PC-9 (cell line): ENCODE measurements around the gene ETS1. TPM values are rescaled to one million over a fixed set of nuclear protein-coding genes. Genes with fewer than 3 reads are reported as not detected.

ENCODE experiments used
- BruUV-seq: library from RNA; stranded (reverse); fragments of 400-500 nt; replicated peaks from 2 replicates; lab custom pipeline; 2021; lab: Mats Ljungman, UMichigan
- CTCF ChIA-PET: fragments of 300-600 bp; sonication (Branson Sonifier 250); formaldehyde crosslinking; loops from one replicate; lab custom pipeline; 2022; ENCODE audit warnings: antibody characterized with exemption; lab: Charles Lee
- POLR2A ChIA-PET: fragments of 300-600 bp; sonication (Branson Sonifier 250); formaldehyde crosslinking; loops from one replicate; lab custom pipeline; 2022; ENCODE audit warnings: antibody characterized with exemption; ENCODE audit not compliant: unreplicated experiment; lab: Charles Lee
- DNase-seq, 2 experiments: peaks; one replicate each; pipeline versions ENCODE4 v3.0.0 to v3.0.0-alpha.2; 2015 to 2022; ENCODE audit warnings: mixed read lengths in 1 of 2
- H2AFZ ChIP-seq: fragments of 200-600 bp; sonication (generic); 2 replicates; pipeline ENCODE4 v1.8.1; 2017; ENCODE audit warnings: antibody characterized with exemption
- H3F3A ChIP-seq: fragments of 200-600 bp; sonication (generic); 2 replicates; pipeline ENCODE4 v1.8.1; 2017; ENCODE audit warnings: antibody characterized with exemption, mild to moderate bottlenecking, low read depth; ENCODE audit not compliant: insufficient read depth
- H3K27ac ChIP-seq: fragments of 200-600 bp; sonication (generic); 2 replicates; pipeline ENCODE4 v1.6.1; 2016; ENCODE audit warnings: mixed run types
- H3K27me3 ChIP-seq: fragments of 200-600 bp; sonication (generic); 2 replicates; pipeline ENCODE4 v1.6.1; 2016; ENCODE audit warnings: low read depth, mixed run types; ENCODE audit not compliant: insufficient read depth
- H3K36me3 ChIP-seq: fragments of 200-600 bp; sonication (generic); 2 replicates; pipeline ENCODE4 v1.6.1; 2016; ENCODE audit warnings: low read depth, mixed run types
- H3K4me1 ChIP-seq: fragments of 200-600 bp; sonication (generic); replicated peaks from 2 replicates; pipeline ENCODE4 v1.6.1; 2016; ENCODE audit warnings: mixed run types; ENCODE audit not compliant: insufficient read depth
- H3K4me2 ChIP-seq: fragments of 200-600 bp; sonication (generic); 2 replicates; pipeline ENCODE4 v1.6.1; 2017; ENCODE audit warnings: mixed run types
- H3K4me3 ChIP-seq: fragments of 200-600 bp; sonication (generic); 2 replicates; pipeline ENCODE4 v1.6.1; 2016; ENCODE audit warnings: mixed run types
- H3K79me2 ChIP-seq: fragments of 200-600 bp; sonication (generic); 2 replicates; pipeline ENCODE4 v1.6.1; 2017; ENCODE audit warnings: low read depth, mixed run types
- H3K9me2 ChIP-seq: fragments of 200-600 bp; sonication (generic); 2 replicates; pipeline ENCODE4 v1.8.1; 2017; ENCODE audit warnings: mild to moderate bottlenecking; ENCODE audit not compliant: insufficient read depth
- H3K9me3 ChIP-seq: fragments of 200-600 bp; sonication (generic); 2 replicates; pipeline ENCODE4 v1.8.1; 2016; ENCODE audit warnings: low read depth; ENCODE audit not compliant: insufficient read depth
- H4K20me1 ChIP-seq: fragments of 200-600 bp; sonication (generic); 2 replicates; pipeline ENCODE4 v1.8.1; 2017; ENCODE audit not compliant: insufficient read depth
- EZH2 ChIP-seq: fragments of 200-600 bp; sonication (generic); IDR thresholded peaks from 2 replicates; pipeline ENCODE4 v1.8.0; 2017; ENCODE audit warnings: antibody characterized with exemption, low read depth
- intact Hi-C: fragments of 100-400 bp; cut with micrococcal nuclease; formaldehyde crosslinking; loops from one replicate; pipeline ENCODE4 v1.10.0; 2022; ENCODE audit not compliant: unreplicated experiment
- total RNA-seq: library from RNA; stranded (reverse); gene quantifications from 2 replicates; pipeline ENCODE4 v1.2.3, GENCODE V29; 2021
- TF ChIP-seq, protein P1 (sequence below): fragments of 200-600 bp; sonication (generic); conservative IDR thresholded peaks from 2 replicates; pipeline ENCODE4 v1.6.1; 2017; ENCODE audit warnings: mixed run types, antibody characterized with exemption, mild to moderate bottlenecking, moderate library complexity

ETS1 gene
- total RNA-seq, 1 experiment from 2014 or later = 23.3 TPM

GRCh38 chr11:128482512-128483191, 104.7 kb downstream of the ETS1 start:
- Histone ChIP-seq H2AFZ (no peak overlapping the region), H3K27ac (no peak overlapping the region), H3K79me2 (no peaks in the 10 kb centered on the region), H3K9me2 (no peaks in the 10 kb centered on the region), H3K4me2 (no peak overlapping the region), H3K4me3 (no peak overlapping the region), H3K9me3 (no peaks in the 10 kb centered on the region), H3K36me3 (peaks cover 29% of the 10 kb centered on the region; the same call in 1 of the 2 replicates), H4K20me1 (no peaks in the 10 kb centered on the region), H3K27me3 (no peaks in the 10 kb centered on the region), H3K4me1 (peaks cover 6% of the 10 kb centered on the region), H3F3A (no peaks in the 10 kb centered on the region)
- CTCF ChIA-PET = no interaction called here
- POLR2A ChIA-PET = no interaction called here
- DNase-seq = no peak
- TF ChIP-seq, protein P1, sequence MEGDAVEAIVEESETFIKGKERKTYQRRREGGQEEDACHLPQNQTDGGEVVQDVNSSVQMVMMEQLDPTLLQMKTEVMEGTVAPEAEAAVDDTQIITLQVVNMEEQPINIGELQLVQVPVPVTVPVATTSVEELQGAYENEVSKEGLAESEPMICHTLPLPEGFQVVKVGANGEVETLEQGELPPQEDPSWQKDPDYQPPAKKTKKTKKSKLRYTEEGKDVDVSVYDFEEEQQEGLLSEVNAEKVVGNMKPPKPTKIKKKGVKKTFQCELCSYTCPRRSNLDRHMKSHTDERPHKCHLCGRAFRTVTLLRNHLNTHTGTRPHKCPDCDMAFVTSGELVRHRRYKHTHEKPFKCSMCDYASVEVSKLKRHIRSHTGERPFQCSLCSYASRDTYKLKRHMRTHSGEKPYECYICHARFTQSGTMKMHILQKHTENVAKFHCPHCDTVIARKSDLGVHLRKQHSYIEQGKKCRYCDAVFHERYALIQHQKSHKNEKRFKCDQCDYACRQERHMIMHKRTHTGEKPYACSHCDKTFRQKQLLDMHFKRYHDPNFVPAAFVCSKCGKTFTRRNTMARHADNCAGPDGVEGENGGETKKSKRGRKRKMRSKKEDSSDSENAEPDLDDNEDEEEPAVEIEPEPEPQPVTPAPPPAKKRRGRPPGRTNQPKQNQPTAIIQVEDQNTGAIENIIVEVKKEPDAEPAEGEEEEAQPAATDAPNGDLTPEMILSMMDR = no peak
- TF ChIP-seq EZH2 = no peak
- no TSS peak for BruUV-seq
- intact Hi-C loops = no loop called here

- Histone ChIP-seq H3K36me3 (peaks cover 29% of the 10 kb centered on the region; the same call in 1 of the 2 replicates), H2AFZ (no peak overlapping the region), H3K4me2 (no peak overlapping the region), H3F3A (no peaks in the 10 kb centered on the region), H3K9me2 (no peaks in the 10 kb centered on the region), H3K9me3 (no peaks in the 10 kb centered on the region), H3K79me2 (no peaks in the 10 kb centered on the region), H3K4me3 (no peak overlapping the region), H3K27ac (no peak overlapping the region), H3K4me1 (peaks cover 6% of the 10 kb centered on the region), H4K20me1 (no peaks in the 10 kb centered on the region), H3K27me3 (no peaks in the 10 kb centered on the region)
- DNase-seq = no peak
- POLR2A ChIA-PET = no interaction called here
- intact Hi-C loops = no loop called here
- no TSS peak for BruUV-seq
- CTCF ChIA-PET = no interaction called here
- TF ChIP-seq EZH2 = no peak
- TF ChIP-seq, protein P1 = no peak
These were observed 105.3 kb downstream of the ETS1 start for GRCh38 chr11:128482092-128482491.

DNA sequence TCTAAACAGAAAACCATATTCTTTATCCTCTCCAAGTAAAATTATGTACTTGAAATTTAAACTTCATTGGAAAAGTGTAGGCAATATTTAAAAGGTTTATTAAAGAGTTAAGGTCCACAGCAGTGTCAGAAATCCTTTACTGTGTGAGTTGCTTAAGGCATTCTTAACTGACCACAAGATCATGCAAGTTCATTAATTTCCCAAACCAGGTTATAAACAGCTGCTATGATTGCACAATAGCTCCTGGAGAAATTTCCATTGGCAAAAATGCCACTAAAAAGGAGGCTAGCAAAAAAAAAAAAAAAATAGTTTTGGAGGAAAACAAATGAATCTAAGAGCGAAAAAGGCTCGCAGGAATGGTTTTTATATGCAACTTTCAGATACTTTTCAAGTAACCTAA, 106.2 kb downstream of the ETS1 start:
- H3K4me1 ChIP-seq = peaks cover 6% of the 10 kb centered on the region
- H3K27ac ChIP-seq = no peak overlapping the region
- no peaks in the 10 kb centered on the region for H3K27me3 ChIP-seq
- H4K20me1 ChIP-seq = no peaks in the 10 kb centered on the region
- peak overlapping the region; percentile 8; the same call in 1 of the 2 replicates for H3K4me2 ChIP-seq
- intact Hi-C loops = no loop called here
- POLR2A ChIA-PET = no interaction called here
- H3K9me2 ChIP-seq = no peaks in the 10 kb centered on the region
- H3K9me3 ChIP-seq = no peaks in the 10 kb centered on the region
- no peaks in the 10 kb centered on the region for H3F3A ChIP-seq
- TF ChIP-seq, protein P1 = no peak
- no peak for TF ChIP-seq EZH2
- no TSS peak for BruUV-seq
- peaks cover 21% of the 10 kb centered on the region; the same call in 1 of the 2 replicates for H3K36me3 ChIP-seq
- H3K79me2 ChIP-seq = no peaks in the 10 kb centered on the region
- H3K4me3 ChIP-seq = no peak overlapping the region
- no peak overlapping the region for H2AFZ ChIP-seq
- no peak for DNase-seq
- CTCF ChIA-PET = interaction anchor here (0.6 kb wide), 1 partner anchor 148 kb away, joined by 3 read pairs; no protein-coding TSS in a partner anchor
